ENCODE data around the gene SNTN.
"Not testable (repeated sequence)": the region's sequence is repeated elsewhere in the genome, so short reads cannot be mapped to it uniquely, and the experiment has no call there.

The SNTN gene

DNA sequence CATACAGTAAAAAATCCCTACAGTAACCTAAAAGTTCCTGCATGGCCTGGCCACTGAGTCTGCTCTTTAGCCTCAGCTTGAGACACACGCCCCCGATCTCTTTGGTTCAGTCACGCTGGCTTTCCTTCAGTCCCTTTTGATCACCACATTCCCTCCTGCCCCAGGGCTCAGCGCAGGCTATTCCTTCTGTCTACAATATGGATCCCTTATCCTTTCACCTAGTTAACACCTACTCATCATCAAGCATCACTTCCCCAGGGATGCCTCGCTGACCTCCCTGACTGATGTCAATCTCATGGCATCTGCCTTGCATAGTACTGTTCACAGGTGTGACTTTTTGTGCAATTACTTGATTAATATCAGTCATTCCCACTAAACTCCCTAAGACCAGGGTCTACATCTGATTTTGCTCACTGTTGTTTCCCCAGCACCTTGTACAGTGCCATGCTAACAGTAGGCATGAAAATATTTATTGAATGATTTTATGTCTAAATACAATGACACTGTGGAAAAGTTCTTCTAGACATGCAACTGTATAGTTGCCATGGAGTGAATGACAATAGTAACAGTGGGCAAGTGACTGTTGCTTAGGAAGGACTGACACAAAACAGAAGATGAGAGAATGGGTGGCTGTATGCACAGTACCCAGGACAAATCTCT lies at the start of gene SNTN:
SNTN (plus strand) TSS at position 610 of the 660 bp plus-strand sequence; CDS start at position 623, 13 bp downstream.
- no peak for DNase-seq

DNA sequence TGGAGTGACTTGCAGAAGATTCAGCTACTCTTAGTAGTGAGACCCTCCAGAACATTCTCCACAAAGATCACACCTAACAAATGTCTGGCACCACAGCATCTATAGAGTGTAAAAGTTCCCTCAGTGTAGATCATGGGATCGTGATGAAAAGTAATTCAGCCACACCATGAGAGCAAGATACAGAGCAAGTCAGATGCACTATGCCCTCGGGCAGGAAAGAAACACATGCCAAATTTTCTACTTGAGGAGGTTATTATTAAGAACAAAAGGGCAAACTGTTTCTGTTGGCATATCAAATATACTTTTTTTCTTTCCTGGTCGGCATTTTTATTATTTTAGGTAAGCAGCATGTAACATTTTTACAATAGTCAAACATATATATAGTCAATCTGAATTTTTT lies 44.8 kb upstream of the SNTN start:
- no peak for DNase-seq

DNA sequence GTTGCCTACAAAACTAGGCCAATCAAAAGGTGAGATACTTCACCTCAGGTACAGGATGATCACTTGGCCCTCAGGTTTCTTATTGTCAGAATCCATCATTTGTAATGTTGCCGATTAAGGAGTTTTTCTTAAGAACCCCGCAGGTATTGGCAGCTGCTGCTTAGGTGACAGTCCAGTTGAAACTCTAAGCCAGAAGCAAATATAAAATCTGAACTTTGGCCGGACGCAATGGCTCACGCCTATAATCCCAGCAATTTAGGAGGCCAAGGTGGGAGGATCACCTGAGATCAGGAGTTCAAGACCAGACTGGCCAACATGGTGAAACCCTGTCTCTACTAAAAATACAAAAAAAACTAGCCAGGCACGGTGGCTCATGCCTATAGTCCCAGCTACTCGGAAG lies 43.1 kb upstream of the SNTN start:
- DNase-seq = no peak

DNA sequence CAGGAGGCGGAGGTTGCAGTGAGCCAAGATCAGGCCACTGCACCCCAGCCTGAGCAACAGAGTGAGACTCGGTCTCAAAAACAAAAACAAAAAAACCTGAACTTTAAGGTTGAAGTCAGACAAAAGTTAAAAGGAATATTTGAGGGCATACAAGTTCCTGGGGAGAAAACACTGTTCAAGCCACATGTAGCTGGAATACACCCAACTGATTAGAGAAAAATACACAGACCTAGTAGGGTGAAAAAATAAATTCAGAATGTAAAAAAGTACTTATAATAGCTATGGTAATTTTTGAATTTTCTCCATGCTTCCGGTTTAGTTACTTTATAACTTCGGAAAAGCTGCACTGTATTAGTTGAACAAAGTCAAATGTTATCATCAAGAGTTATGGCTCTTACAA lies 42.6 kb upstream of the SNTN start:
- no peak for DNase-seq

DNA sequence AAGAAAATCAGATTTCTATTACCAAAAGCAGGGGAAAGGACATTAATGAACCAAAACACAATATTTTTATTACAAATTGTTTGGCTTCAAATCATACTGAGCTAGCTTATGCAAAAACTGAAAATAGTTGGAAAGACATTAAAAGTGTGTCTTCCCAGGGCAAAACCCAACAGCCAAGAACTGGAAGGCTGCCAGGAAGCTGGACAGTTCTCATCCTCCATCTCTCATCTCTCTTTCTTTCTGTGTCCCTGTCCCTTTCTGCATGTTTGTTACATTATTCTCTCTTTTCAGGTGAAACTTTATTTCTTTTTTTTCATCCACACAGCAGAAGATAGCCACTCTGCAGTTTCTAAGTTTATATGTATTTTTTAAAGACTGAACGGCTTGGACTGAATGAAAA lies 41.1 kb upstream of the SNTN start:
- DNase-seq = no peak

DNA sequence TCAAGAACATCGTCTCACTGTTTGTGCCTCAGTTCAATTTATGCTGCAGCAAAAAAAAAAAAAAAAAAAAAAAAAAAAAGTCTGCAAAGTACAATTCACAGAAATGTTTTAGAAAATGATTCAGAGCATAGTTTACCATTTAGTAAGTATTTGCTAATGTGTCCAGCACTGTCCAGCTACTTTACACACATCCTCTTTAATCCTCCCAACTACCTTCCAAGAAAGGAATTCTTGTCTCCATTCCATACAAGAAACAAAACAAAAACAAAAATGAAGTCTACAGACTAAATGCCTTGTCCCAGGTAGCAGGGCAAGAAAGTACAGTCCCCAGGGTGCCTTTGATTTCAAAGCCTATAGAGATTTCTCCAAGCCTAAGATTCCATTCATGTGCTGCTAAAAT lies 38.9 kb upstream of the SNTN start:
- DNase-seq = no peak

DNA sequence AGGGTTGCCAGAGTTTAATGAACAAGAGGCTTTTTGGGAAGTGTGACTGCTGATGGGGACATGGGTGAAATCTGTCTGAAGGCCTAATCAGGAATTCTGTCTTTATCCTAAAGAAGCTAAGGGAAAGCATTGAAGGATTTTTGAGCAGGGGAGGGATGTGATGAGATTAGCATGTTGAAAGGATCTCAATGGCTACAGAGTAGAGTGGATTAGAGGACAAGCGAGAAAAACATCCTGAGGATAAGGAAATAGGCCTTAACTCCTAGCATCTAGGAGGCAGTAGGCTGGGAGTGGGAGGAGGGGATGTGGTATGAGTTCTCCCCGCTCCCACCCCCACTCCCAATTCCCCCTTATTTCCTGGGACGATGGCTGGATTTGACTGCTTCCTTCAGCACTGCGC lies 35.1 kb upstream of the SNTN start:
- DNase-seq = no peak

DNA sequence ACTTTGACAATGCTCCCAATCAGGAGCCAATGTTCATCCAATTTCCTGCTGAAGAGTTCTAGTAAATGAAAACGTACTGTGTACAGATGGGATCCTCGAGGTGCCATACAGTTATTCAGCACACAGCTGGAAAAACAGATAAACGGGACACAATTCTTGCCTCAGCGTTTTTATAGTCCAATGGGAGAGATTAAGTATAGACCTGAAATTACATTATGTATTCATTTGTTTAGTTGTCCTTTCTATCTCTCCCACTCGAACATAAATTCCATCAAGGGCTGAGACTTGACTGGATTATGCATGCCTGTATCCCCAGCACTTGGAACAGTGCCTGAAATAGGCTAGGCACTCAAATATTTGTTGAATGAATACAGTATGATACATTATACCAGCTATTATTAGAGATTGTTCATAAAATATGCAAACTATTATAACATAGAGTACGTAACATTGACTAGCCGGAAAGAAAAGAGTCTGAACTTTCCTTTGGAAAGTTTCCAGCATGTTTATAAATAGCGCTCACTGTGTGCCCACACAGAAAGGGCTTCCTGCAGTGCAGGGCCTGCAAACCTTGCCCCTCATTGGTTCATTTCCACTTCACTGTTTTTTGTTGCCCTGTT lies 27.4 kb upstream of the SNTN start:
- DNase-seq = no peak

DNA sequence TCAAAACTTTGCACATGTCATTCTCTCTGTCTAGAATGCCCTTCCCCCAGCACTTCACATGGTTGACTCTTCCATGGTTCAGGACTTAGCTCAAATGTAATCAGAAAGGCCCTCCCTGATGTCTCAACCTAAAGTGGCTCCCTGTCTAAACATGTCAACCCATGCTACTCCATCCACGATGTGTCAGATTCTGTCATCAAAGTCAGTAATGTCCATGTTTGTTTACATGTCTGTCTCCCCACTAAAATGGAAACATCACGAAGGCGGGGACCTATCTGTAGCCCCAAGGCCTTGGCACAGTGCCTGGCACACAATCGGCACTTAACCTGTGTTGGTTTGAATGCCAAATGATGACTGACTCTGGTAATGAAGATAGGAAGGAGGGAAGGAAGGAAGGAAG lies 20.8 kb upstream of the SNTN start:
- no peak for DNase-seq

DNA sequence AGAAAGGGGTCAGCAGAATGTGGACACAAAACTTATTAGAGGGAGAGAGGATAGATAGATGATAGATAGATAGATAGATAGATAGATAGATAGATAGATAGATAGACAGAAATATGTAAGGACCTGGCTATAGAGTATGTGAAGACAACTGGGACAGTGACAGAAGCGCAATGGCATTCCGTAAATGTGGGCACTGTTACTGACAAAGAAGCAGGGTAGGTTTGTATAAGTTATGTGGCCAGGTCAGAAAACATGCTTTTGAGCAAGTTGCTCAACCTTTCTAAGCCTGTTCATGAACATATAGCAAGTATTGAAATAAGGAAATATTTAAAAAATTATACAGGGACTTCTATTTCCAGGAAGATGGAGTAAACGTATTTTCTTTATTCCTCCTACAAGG lies 17.3 kb upstream of the SNTN start:
- DNase-seq = no peak

DNA sequence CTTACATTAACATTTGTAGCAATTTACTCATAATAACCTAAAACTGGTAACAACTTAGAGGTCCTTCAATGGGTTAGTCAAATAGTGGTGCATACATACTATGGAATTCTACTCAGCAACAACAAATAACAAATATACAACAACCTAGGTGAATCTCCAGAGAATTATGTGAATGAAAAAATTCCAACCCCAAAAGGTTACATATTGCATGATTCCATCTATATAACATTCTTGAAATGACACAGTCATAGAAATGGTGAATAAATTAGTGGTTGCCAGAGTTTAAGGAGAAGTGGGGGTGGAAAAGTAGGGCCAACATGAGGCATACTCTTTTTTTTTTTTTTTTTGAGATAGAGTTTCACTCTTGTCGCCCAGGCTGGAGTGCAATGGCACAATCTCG lies 12.7 kb upstream of the SNTN start:
- DNase-seq = no peak

DNA sequence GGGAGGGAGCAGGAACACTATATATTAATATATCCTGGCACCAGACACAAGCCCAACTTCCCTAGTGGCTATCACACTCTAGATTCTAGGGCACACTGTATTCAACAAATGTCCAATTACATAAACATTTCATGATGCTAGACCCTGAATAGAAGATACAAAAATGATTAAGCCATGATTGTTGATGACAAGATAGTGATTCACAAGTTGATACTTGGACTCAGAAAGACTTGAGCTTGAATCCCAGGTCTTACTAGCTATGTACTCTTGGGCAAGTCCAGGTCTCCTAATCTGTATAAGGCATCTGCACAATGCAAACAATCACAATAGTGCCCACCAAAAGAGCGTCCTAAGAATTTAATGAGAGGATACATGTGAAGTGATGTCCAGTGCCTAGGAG lies 10.0 kb upstream of the SNTN start:
- DNase-seq = no peak

DNA sequence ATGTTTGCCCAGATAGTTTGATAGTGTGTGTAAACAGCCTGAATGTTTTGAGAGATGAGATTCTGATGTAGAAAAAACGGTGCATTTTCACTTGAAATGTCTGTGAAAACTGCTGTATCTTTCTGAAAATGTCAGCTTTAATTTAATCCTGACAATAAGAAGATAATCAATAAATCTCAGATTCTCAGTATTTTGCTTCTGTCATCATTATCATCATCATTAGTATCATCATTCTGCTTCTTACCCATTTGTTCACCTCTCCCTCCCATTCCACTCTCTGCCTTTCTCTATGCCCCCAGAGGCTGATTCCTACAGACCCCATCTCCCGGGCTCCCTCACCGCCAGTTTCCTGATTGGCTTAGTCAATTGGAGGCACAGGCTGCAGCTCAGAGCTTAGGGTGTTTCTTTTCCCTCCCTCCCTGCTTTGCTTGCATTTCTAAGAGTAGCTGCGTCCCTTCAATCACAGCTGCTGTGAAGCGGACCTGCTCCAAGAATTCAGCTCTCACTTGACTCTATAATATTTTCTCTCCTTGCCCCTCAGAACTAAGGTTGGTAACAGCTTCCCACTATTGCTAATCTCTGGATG lies 8.2 kb upstream of the SNTN start:
- DNase-seq = no peak

DNA sequence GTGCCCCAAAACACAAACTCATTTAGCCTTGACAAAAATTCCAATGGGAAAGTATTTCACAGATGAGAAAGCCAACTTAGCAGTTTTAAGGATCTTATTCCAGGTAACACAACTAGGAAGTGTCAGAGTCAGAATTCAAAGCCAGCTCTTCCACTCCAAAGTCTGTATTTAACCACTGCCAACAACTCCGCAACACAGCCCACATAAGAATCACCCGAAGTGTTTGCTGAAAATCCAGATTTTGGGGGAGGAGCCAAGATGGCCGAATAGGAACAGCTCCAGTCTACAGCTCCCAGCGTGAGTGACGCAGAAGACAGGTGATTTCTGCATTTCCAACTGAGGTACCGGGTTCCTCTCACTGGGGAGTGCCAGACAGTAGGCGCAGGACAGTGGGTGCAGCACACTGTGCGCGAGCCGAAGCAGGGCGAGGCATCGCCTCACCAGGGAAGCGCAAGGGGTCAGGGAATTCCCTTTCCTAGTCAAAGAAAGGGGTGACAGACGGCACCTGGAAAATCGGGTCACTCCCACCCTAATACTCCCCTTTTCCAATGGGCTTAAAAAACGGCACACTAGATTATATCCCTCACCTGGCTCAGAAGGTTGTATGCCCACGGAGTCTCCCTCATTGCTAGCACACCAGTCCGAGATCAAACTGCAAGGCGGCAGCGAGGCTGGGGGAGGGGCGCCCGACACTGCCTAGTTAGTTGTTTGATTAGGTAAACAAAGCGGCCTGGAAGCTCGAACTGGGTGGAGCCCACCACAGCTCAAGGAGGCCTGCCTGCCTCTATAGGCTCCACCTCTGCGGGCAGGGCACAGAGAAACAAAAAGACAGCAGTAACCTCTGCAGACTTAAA lies 7.3 kb upstream of the SNTN start:
- not testable (repeated sequence) for DNase-seq

DNA sequence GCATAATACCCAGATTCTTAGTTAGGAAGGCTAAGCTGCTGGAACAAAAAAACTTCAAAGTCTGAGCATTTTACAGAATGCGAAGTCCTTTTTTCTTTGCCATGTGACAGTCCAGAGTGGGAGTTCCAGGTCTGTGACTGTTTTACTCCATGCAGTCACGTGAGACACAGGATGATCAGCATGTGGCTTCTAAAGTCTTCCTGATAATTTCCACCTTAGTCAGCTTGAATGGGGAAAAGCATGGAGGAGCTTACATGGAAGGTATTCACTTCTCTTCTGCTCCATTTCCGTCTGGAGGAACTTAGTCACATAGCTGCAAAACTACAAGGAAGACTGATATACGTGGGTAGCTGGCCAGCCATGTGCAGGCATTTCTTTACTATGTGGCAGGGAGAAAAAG lies 1.7 kb downstream of the SNTN start:
- no peak for DNase-seq

DNA sequence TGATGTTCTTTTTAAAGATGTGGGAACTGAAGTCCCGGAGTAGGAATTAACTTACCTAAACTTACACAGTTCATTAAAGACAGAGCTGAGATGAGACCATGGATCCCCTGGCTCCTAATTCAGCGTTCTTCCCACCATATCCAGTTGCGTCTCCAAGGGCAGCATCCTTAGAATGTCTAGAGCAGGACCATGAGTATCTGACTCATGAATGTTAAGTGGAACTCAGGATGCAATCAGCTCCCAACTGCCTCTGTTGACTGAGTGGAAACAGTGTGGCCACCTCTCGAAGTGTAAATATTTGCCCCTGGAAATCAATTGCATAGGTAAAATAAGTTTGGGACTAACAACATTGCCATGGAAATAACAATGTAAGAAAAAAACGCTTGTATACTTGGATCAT lies 2.5 kb downstream of the SNTN start:
- DNase-seq = no peak

DNA sequence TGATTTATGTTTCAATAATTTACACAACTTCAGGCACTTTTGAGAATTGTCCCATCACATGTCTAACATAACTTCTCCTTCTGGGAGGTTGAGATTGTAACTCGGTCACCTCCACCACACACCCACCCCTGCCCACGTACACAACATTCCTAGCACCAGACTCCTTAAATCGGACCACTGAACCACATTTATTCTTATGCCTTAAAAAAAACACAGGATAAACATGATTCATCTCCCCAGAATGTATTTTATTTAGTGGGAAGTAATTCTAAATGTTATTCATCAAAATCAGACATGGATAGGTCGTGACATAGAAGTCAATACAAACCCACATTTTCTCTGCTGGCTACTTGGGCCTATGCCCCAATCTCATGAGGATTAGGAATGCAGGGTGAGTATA lies 3.0 kb downstream of the SNTN start:
- DNase-seq = no peak

DNA sequence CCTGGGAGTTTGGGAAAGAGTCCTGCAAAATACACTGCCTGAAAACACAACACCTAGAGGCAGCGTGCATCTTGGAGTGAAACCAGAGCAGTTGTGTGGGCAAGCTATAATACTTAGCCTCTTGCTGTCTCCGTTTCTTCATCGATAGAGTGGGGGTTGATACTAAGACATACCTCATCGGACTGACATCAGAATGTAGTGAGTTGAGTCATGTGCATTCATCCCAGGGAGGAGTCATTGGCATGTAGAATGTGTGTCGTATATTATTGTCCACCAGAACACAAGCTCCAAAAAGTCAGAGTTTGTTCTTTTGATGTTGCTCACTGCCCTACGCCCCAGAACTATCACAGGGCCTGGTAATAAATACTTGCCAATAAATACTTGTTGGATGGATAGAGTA lies 4.3 kb downstream of the SNTN start:
- no peak for DNase-seq

DNA sequence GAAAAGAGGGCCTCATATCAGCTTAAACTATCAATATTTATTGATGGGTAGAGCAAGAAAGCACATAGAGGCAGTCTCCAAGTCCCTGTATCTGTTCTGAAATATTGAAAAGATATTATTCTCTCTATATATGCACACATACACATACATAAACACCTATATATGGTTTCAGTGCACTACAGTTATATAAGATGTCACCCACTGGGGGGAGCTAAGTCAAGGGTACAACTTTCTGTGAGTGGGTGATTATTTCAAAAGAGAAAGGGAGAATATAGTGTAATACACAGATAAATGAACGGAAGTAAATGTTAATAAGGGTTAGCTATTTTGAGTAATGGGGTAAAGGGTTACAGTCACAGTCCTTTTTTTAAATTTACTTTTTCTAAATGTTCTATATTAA lies 8.8 kb downstream of the SNTN start:
- DNase-seq = no peak

DNA sequence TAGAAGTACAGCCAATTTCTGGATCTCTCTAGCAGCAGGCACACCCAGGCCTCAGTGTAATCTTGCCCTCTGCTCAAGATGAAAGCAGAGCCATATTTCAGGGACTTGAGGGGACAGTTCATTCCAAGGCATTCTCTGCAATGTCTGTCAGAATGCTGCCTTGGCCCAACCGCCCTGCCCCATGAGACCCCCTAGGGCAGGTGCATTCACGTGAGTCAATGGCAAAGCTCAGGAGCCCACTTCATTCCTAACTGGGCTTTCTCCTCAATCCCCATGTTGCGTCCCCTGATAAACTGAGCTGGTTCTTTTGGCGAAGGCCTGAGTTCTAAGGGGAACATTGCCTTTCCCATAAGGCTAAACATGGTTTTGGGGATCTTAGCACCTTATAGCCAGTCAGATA lies 9.5 kb downstream of the SNTN start:
- no peak for DNase-seq

DNA sequence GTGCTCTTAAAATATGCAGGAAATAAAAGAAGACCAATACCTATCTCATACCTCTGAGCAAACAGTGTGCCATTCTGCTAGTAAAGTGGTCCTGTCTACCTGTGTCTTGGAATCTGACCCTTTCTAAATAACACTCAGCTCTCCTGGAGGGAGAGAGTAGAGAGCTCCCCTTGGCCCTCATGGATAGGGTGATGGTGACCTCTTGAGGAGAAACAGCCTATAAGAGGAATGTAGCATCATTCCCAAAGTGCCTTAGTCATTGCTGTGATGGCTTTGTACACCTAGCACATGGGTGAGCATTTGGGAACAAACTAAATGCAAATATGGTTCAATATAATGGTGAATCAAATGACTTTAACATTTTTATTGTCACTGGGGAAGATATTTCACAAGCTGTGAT lies 10.0 kb downstream of the SNTN start:
- no peak for DNase-seq

DNA sequence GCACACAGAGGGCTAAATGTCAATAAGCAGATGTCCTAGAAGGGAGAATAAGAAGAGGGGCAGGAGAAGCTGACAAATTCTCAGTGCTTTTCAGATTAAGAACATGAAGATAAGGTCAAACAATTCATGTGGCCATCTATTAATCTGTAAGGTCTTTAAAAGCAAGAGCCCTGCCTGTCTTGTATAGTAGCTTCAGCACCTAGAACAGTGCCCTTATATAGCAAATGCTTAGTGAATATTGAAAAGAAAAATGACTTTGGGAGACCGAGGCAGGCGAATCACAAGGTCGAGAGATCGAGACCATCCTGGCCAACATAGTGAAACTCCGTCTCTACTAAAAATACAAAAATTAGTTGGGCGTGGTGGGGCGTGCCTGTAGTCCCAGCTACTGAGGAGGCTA lies 18.1 kb downstream of the SNTN start:
- DNase-seq = no peak

DNA sequence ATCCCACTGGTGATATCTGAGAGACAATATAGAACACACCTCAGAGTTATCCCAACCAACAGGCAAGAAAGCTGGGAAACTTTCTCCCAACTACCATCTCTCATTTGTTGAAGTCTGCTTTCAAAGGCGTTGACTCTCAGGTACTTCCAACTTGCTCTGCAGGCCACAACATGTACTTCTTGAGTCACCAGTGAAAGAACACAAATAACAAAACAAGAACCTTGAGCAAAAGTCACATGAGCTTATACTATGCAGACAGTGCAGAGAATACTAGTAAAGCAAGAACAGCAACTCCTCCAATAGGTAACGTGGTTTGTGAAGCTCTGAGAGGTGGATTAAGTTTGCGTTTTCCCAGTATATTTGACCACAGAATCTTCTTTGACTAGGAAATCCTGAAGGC lies 20.6 kb downstream of the SNTN start:
- no peak for DNase-seq

DNA sequence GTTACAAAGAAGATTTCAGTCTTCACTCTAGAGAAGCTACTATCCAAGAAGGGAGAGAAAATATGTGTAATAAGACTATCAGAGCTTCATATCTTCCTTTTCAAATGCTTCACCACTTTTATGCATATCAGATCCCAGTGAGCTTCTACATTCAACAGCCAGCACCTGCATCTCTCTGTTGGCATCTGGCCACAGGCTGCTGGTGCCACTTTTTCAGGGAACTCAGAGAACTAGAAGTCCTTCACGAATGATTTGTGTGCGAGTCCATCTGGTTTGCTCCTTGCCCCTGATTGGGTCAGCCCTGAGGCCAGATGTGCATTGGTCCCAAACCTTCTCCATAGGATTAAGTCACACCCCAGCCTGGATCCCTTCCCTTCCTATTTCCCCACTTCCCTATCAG lies 22.1 kb downstream of the SNTN start:
- no peak for DNase-seq
